Measurements from ENCODE around the gene MATCAP1.

MATCAP1 gene

GRCh38 chr16:67170949-67171649 lies 12.7 kb downstream of the MATCAP1 start:
- DNase-seq: no peak

- peak; percentile 91 for DNase-seq
Measured at GRCh38 chr16:67170168-67170948, 13.4 kb downstream of the MATCAP1 start, which contains the start of gene NOL3. TSS of gene NOL3 (plus strand) at chr16:67170538.

- DNase-seq: peak; percentile 69
Measured at GRCh38 chr16:67169642-67170167, 14.1 kb downstream of the MATCAP1 start.

- DNase-seq: no peak
Measured at GRCh38 chr16:67169011-67169451, 14.7 kb downstream of the MATCAP1 start.

GRCh38 chr16:67167588-67167987 lies 16.2 kb downstream of the MATCAP1 start:
- DNase-seq: no peak

GRCh38 chr16:67166598-67167168 lies 17.1 kb downstream of the MATCAP1 start:
- no peak for DNase-seq

- DNase-seq: no peak
Measured at GRCh38 chr16:67166110-67166547, 17.6 kb downstream of the MATCAP1 start.

GRCh38 chr16:67165121-67166078 lies 18.4 kb downstream of the MATCAP1 start:
- DNase-seq: no peak

GRCh38 chr16:67164599-67165061 lies 19.1 kb downstream of the MATCAP1 start, which contains the start of gene HSF4:
TSS of gene HSF4 (plus strand) at chr16:67164745. CDS start at chr16:67164812, 67 bp downstream.
- DNase-seq: peak; percentile 70

GRCh38 chr16:67163999-67164558 lies 19.7 kb downstream of the MATCAP1 start:
- no peak for DNase-seq

GRCh38 chr16:67163164-67163998 lies 20.4 kb downstream of the MATCAP1 start:
- DNase-seq: no peak

GRCh38 chr16:67162506-67163163 lies 21.1 kb downstream of the MATCAP1 start:
- DNase-seq: no peak

GRCh38 chr16:67161595-67162058 lies 22.1 kb downstream of the MATCAP1 start:
- DNase-seq: no peak

- peak; percentile 66 for DNase-seq
Measured at GRCh38 chr16:67158637-67159600, 24.8 kb downstream of the MATCAP1 start.

GRCh38 chr16:67157892-67158635 lies 25.7 kb downstream of the MATCAP1 start:
- DNase-seq: peak; percentile 17

- no peak for DNase-seq
Measured at GRCh38 chr16:67157106-67157748, 26.5 kb downstream of the MATCAP1 start.

GRCh38 chr16:67156143-67156844 lies 27.5 kb downstream of the MATCAP1 start:
- no peak for DNase-seq
